ENCODE results near the gene INPP5E.

INPP5E gene

DNA sequence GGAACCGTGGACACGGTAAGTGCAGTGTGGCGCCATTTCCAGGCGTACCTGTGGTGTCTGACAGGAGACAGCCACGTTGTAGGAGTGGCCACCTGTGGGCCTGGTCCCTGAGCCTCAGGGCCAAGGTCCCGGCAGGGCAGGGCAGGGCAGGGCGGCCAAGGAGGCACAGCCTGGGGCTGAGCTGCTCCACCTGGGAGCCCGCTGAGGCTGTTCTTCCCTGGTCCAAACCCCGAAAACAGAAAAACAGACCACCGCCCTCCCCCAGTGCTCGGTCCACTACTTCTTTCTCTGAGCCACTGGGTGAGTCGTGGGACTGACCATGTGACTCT is 20.6 kb downstream of the INPP5E start:
- Histone ChIP-seq H3K9me3 (ENCODE audit: low read length) (no peaks in the 10 kb centered on the region), H2AFZ (ENCODE audit: low read length) (no peak overlapping the region), H3K79me2 (ENCODE audit: insufficient read depth, low read length) (no peaks in the 10 kb centered on the region), H3K36me3 (ENCODE audit: insufficient read depth, low read length) (peaks cover 92% of the 10 kb centered on the region), H4K20me1 (ENCODE audit: insufficient read depth, low read length) (no peaks in the 10 kb centered on the region), H3K4me2 (ENCODE audit: low read length) (no peak overlapping the region), H3K9ac (ENCODE audit: low read length) (no peak overlapping the region), H3K9me2 (ENCODE audit: low read depth, low read length) (no peaks in the 10 kb centered on the region), H3K27ac (ENCODE audit: low read depth, low read length, poor library complexity, severe bottlenecking) (no peak overlapping the region), H3K4me1 (ENCODE audit: insufficient read depth, low read length, severe bottlenecking) (no peaks in the 10 kb centered on the region), H3K4me3 (ENCODE audit: low read depth, low read length, poor library complexity, severe bottlenecking) (no peak overlapping the region), H3K27me3 (ENCODE audit: insufficient read depth, low read length) (no peaks in the 10 kb centered on the region), H3F3A (ENCODE audit: insufficient read depth, low read length) (no peaks in the 10 kb centered on the region)
- TF ChIP-seq EZH2 (IDR thresholded peaks at IDR 0.05; ENCODE audit: borderline replicate concordance, low read length), result no peak
- TF ChIP-seq, protein P1, sequence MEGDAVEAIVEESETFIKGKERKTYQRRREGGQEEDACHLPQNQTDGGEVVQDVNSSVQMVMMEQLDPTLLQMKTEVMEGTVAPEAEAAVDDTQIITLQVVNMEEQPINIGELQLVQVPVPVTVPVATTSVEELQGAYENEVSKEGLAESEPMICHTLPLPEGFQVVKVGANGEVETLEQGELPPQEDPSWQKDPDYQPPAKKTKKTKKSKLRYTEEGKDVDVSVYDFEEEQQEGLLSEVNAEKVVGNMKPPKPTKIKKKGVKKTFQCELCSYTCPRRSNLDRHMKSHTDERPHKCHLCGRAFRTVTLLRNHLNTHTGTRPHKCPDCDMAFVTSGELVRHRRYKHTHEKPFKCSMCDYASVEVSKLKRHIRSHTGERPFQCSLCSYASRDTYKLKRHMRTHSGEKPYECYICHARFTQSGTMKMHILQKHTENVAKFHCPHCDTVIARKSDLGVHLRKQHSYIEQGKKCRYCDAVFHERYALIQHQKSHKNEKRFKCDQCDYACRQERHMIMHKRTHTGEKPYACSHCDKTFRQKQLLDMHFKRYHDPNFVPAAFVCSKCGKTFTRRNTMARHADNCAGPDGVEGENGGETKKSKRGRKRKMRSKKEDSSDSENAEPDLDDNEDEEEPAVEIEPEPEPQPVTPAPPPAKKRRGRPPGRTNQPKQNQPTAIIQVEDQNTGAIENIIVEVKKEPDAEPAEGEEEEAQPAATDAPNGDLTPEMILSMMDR (IDR thresholded peaks at IDR 0.05; ENCODE audit: low read length), result no peak

DNA sequence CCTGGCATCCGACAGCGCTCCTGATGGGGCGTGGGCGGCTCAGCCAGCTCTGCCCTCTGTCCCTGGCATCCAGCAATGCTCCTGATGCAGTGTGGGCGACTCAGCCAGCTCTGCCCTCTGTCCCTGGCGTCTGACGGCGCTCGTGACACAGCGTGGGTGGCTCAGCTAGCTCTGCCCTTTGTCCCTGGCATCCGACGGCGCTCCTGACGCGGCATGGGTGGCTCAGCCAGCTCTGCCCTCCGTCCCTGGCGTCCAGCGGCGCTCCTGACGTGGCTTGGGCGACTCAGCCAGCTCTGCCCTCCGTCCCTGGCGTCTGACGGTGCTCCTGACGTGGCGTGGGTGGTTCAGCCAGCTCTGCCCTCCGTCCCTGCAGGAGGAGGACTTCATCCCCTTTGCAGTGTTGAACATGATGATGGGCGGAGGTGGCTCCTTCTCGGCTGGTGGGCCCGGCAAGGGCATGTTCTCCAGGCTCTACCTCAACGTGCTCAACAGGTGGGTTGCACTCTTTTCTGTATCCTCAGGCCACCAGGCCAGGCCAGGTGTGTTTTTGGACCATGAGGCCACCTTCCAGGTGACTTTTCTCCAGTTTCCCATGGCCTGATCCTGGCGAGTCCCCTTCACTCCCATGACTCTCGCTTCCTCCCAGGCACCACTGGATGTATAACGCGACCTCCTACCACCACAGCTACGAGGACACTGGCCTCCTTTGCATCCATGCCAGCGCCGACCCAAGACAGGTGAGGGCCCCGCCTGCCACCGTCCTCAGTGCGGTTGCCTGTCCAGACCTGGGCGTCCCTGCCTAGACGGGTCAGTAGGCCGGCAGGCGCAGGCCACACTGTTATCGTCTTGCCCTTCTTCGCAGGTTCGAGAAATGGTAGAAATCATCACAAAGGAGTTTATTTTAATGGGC is 21.2 kb downstream of the INPP5E start:
- TF ChIP-seq EZH2 (IDR thresholded peaks at IDR 0.05; ENCODE audit: borderline replicate concordance, low read length), result no peak
- TF ChIP-seq, protein P1 (IDR thresholded peaks at IDR 0.05; ENCODE audit: low read length), result no peak

DNA sequence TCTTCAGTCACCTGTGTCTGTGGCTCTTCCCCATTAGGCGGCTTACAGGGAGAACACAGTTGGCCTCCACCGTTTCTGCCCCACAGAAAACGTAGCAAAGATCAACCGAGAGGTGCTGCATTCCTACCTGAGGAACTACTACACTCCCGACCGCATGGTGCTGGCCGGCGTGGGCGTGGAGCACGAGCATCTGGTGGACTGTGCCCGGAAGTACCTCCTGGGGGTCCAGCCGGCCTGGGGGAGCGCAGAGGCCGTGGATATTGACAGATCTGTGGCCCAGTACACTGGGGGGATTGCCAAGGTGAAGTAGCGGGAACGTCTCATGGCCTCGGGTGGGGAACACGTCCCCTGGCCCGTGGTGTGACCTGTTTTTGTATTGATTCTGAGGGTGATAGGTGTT is 22.7 kb downstream of the INPP5E start:
- H3K36me3 ChIP-seq (ENCODE audit: insufficient read depth, low read length), result peaks cover 92% of the 10 kb centered on the region
- H3K79me2 ChIP-seq (ENCODE audit: insufficient read depth, low read length), result peaks cover 5% of the 10 kb centered on the region

More for the DNA sequence above, 21.2 kb downstream of the INPP5E start:
- no peaks in the 10 kb centered on the region for H3K9me3 ChIP-seq (ENCODE audit: low read length)
- no peaks in the 10 kb centered on the region for H4K20me1 ChIP-seq (ENCODE audit: insufficient read depth, low read length)
- H2AFZ ChIP-seq (ENCODE audit: low read length), result no peak overlapping the region
- no peaks in the 10 kb centered on the region for H3K4me1 ChIP-seq (ENCODE audit: insufficient read depth, low read length, severe bottlenecking)
- H3K36me3 ChIP-seq (ENCODE audit: insufficient read depth, low read length), result peaks cover 92% of the 10 kb centered on the region
- H3K79me2 ChIP-seq (ENCODE audit: insufficient read depth, low read length), result no peaks in the 10 kb centered on the region
- H3K9ac ChIP-seq (ENCODE audit: low read length), result no peak overlapping the region
- no peak overlapping the region for H3K27ac ChIP-seq (ENCODE audit: low read depth, low read length, poor library complexity, severe bottlenecking)
- no peak overlapping the region for H3K4me2 ChIP-seq (ENCODE audit: low read length)
- H3K27me3 ChIP-seq (ENCODE audit: insufficient read depth, low read length), result no peaks in the 10 kb centered on the region
- no peaks in the 10 kb centered on the region for H3F3A ChIP-seq (ENCODE audit: insufficient read depth, low read length)
- H3K9me2 ChIP-seq (ENCODE audit: low read depth, low read length), result no peaks in the 10 kb centered on the region
- H3K4me3 ChIP-seq (ENCODE audit: low read depth, low read length, poor library complexity, severe bottlenecking), result no peak overlapping the region

More for the DNA sequence above, 22.7 kb downstream of the INPP5E start:
- Histone ChIP-seq H3K9ac (ENCODE audit: low read length) (no peak overlapping the region), H4K20me1 (ENCODE audit: insufficient read depth, low read length) (no peaks in the 10 kb centered on the region), H3K4me2 (ENCODE audit: low read length) (no peak overlapping the region), H3K9me3 (ENCODE audit: low read length) (no peaks in the 10 kb centered on the region), H3K9me2 (ENCODE audit: low read depth, low read length) (no peaks in the 10 kb centered on the region), H3F3A (ENCODE audit: insufficient read depth, low read length) (no peaks in the 10 kb centered on the region), H3K27me3 (ENCODE audit: insufficient read depth, low read length) (no peaks in the 10 kb centered on the region), H3K4me3 (ENCODE audit: low read depth, low read length, poor library complexity, severe bottlenecking) (no peak overlapping the region), H2AFZ (ENCODE audit: low read length) (no peak overlapping the region), H3K4me1 (ENCODE audit: insufficient read depth, low read length, severe bottlenecking) (peaks cover 5% of the 10 kb centered on the region), H3K27ac (ENCODE audit: low read depth, low read length, poor library complexity, severe bottlenecking) (no peak overlapping the region)
- TF ChIP-seq, protein P1 (IDR thresholded peaks at IDR 0.05; ENCODE audit: low read length), result no peak
- no peak for TF ChIP-seq EZH2 (IDR thresholded peaks at IDR 0.05; ENCODE audit: borderline replicate concordance, low read length)
